ENCODE results near the gene MPV17. TPM values are rescaled to one million over a fixed set of nuclear protein-coding genes. Genes with fewer than 3 reads are reported as not detected.

Gene MPV17
- polyA plus RNA-seq, 2 of the 4 experiments (the other 2 are of a cell fraction): 67.7 to 130 TPM

DNA sequence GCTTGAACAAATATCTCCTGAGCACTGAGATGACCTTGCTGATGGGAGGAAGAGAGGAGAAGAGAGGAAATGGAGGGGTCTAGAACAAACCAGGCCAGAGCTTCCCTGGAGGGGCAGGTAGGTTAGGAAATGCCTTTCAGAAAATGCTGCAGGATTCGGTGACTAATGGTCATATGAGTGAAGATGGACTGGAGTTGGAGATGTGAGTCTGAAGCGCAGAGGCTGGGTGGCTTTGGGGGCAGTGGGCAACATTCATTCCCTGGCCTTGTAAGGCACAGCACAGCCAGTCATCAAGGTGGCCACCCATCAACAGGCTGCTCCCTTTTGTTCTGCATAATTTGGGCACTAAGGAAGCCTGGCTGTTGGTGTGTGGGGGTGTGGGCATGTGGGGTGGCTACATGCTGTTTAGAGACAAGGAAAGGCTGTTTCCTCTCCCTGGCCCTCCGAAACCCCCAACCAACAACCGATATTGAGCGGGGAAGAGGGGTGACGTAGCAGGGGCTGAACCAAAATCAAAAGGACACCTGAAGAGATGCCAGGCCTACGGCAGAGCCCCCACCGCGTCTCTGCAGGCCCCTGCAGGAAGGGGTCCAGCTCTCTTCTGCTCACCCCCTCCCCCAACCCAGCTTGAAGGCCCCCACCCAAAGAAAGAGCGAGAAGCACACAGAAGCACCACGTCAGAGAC is 61.5 kb downstream of the MPV17 start:
- H3K4me1 ChIP-seq: peaks cover 21% of the 10 kb centered on the region
- TF ChIP-seq E2F6 (IDR thresholded peaks at IDR 0.05; ENCODE audit: borderline replicate concordance, low read depth) (no peak), TP53 (CRISPR knock-in tag; IDR thresholded peaks at IDR 0.05) (no peak), NPAS2 (CRISPR knock-in tag; IDR thresholded peaks at IDR 0.05; ENCODE audit: borderline replicate concordance) (no peak), KDM5A (IDR thresholded peaks at IDR 0.05) (no peak), RCOR1 (IDR thresholded peaks at IDR 0.05; ENCODE audit: low read depth, low read length) (no peak), EHMT2 (IDR thresholded peaks at IDR 0.05; ENCODE audit: low read depth) (no peak), NR3C1 (IDR thresholded peaks at IDR 0.05) (no peak), BHLHE40 (IDR thresholded peaks at IDR 0.05; ENCODE audit: low read depth, low read length) (no peak), NFE2L2 (conservative IDR thresholded peaks at IDR 0.05; ENCODE audit: low read length) (no peak), POLR2A (IDR thresholded peaks at IDR 0.05; ENCODE audit: low read length) (no peak), MYC (IDR thresholded peaks at IDR 0.05; ENCODE audit: borderline replicate concordance, low read length) (no peak), MAZ (IDR thresholded peaks at IDR 0.05; ENCODE audit: borderline replicate concordance, low read depth, low read length) (no peak), MAFK (IDR thresholded peaks at IDR 0.05; ENCODE audit: partially characterized antibody) (no peak), TFCP2L1 (CRISPR knock-in tag; IDR thresholded peaks at IDR 0.05) (no peak), ELK1 (IDR thresholded peaks at IDR 0.05; ENCODE audit: low read depth, low read length) (no peak)
- TF ChIP-seq, protein P1, sequence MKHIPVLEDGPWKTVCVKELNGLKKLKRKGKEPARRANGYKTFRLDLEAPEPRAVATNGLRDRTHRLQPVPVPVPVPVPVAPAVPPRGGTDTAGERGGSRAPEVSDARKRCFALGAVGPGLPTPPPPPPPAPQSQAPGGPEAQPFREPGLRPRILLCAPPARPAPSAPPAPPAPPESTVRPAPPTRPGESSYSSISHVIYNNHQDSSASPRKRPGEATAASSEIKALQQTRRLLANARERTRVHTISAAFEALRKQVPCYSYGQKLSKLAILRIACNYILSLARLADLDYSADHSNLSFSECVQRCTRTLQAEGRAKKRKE (CRISPR knock-in tag; IDR thresholded peaks at IDR 0.05; ENCODE audit: low read depth): no peak
- TF ChIP-seq, protein P2, sequence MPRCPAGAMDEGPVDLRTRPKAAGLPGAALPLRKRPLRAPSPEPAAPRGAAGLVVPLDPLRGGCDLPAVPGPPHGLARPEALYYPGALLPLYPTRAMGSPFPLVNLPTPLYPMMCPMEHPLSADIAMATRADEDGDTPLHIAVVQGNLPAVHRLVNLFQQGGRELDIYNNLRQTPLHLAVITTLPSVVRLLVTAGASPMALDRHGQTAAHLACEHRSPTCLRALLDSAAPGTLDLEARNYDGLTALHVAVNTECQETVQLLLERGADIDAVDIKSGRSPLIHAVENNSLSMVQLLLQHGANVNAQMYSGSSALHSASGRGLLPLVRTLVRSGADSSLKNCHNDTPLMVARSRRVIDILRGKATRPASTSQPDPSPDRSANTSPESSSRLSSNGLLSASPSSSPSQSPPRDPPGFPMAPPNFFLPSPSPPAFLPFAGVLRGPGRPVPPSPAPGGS (IDR thresholded peaks at IDR 0.05): no peak
- TF ChIP-seq, protein P3, sequence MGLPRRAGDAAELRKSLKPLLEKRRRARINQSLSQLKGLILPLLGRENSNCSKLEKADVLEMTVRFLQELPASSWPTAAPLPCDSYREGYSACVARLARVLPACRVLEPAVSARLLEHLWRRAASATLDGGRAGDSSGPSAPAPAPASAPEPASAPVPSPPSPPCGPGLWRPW (IDR thresholded peaks at IDR 0.05): no peak

More for the DNA sequence above, 61.5 kb downstream of the MPV17 start:
- Histone ChIP-seq H3K4me3 (no peak overlapping the region), H3K27ac (no peak overlapping the region), H3K4me2 (no peak overlapping the region), H3K9me3 (no peaks in the 10 kb centered on the region)
- FAIRE-seq (no peak), ATAC-seq (no peak), DNase-seq (ENCODE audit: low read depth in 1 of 2, low spot score in 1 of 2) (no peak)
- ChIA-PET POLR2A (no interaction called here), CTCF (interaction anchor here (1.2 to 14.1 kb wide), 7 partner anchors 10 to 163 kb away, joined by 3 to 302 read pairs (median 22); partner anchors contain the start of genes DNAJC5G, TRIM54 and UCN)
- 88% methylated on average over 11 of the region's 11 CpGs for WGBS (ENCODE audit: missing lambda C conversion rate)

Other genes starting within 250 kb of the MPV17 start
- gene EMILIN1, start 244.5 kb downstream of the MPV17 start, polyA plus RNA-seq (2011; rRNA removed): 0.13 TPM in 2 replicates
- 0.46 to 0.51 TPM (median 0.49 TPM) in 3 replicates for gene EMILIN1, start 244.5 kb downstream of the MPV17 start, polyA plus RNA-seq (2017; fragmentation: RNase III; extraction: RNeasy Plus Mini Kit Qiagen cat#74134 plus additional on column Dnase treatment)
- 4.2 and 4.4 TPM in 2 replicates for gene KHK, start 236.3 kb downstream of the MPV17 start, polyA plus RNA-seq (2011; rRNA removed)
- 7.6 to 8.5 TPM (median 8.3 TPM) in 3 replicates for gene KHK, start 236.3 kb downstream of the MPV17 start, polyA plus RNA-seq (2017; fragmentation: RNase III; extraction: RNeasy Plus Mini Kit Qiagen cat#74134 plus additional on column Dnase treatment)
- 5.8 and 6.6 TPM in 2 replicates for gene CGREF1, start 204.0 kb downstream of the MPV17 start, polyA plus RNA-seq (2011; rRNA removed)
- 4.5 to 5.4 TPM (median 5.1 TPM) in 3 replicates for gene CGREF1, start 204.0 kb downstream of the MPV17 start, polyA plus RNA-seq (2017; fragmentation: RNase III; extraction: RNeasy Plus Mini Kit Qiagen cat#74134 plus additional on column Dnase treatment)
- 1.9 and 2.4 TPM in 2 replicates for gene ABHD1, start 199.3 kb downstream of the MPV17 start, polyA plus RNA-seq (2011; rRNA removed)
- 0.96 to 1.0 TPM (median 1.0 TPM) in 3 replicates for gene ABHD1, start 199.3 kb downstream of the MPV17 start, polyA plus RNA-seq (2017; fragmentation: RNase III; extraction: RNeasy Plus Mini Kit Qiagen cat#74134 plus additional on column Dnase treatment)
- 79.9 and 139 TPM in 2 replicates for gene PREB, start 188.5 kb downstream of the MPV17 start, polyA plus RNA-seq (2011; rRNA removed)
- 52.3 to 58.2 TPM (median 54.6 TPM) in 3 replicates for gene PREB, start 188.5 kb downstream of the MPV17 start, polyA plus RNA-seq (2017; fragmentation: RNase III; extraction: RNeasy Plus Mini Kit Qiagen cat#74134 plus additional on column Dnase treatment)
- gene PRR30, start 183.7 kb downstream of the MPV17 start, polyA plus RNA-seq (2011; rRNA removed): not detected in 2 replicates
- gene PRR30, start 183.7 kb downstream of the MPV17 start, polyA plus RNA-seq (2017; fragmentation: RNase III; extraction: RNeasy Plus Mini Kit Qiagen cat#74134 plus additional on column Dnase treatment): not detected in 3 replicates
- gene TCF23, start 174.1 kb downstream of the MPV17 start, polyA plus RNA-seq (2011; rRNA removed): not detected in 2 replicates
- not detected in 3 replicates for gene TCF23, start 174.1 kb downstream of the MPV17 start, polyA plus RNA-seq (2017; fragmentation: RNase III; extraction: RNeasy Plus Mini Kit Qiagen cat#74134 plus additional on column Dnase treatment)
- gene ATRAID, start 111.1 kb downstream of the MPV17 start, polyA plus RNA-seq (2011; rRNA removed): 346 and 429 TPM in 2 replicates
- gene ATRAID, start 111.1 kb downstream of the MPV17 start, polyA plus RNA-seq (2017; fragmentation: RNase III; extraction: RNeasy Plus Mini Kit Qiagen cat#74134 plus additional on column Dnase treatment): 166 to 176 TPM (median 172 TPM) in 3 replicates
- 86.7 and 104 TPM in 2 replicates for gene SLC5A6, start 110.8 kb downstream of the MPV17 start, polyA plus RNA-seq (2011; rRNA removed)
- gene SLC5A6, start 110.8 kb downstream of the MPV17 start, polyA plus RNA-seq (2017; fragmentation: RNase III; extraction: RNeasy Plus Mini Kit Qiagen cat#74134 plus additional on column Dnase treatment): 77.2 to 86.6 TPM (median 82.7 TPM) in 3 replicates
- gene CAD, start 105.7 kb downstream of the MPV17 start, polyA plus RNA-seq (2011; rRNA removed): 50.5 and 61.8 TPM in 2 replicates
- 69.3 to 71.2 TPM (median 70.2 TPM) in 3 replicates for gene CAD, start 105.7 kb downstream of the MPV17 start, polyA plus RNA-seq (2017; fragmentation: RNase III; extraction: RNeasy Plus Mini Kit Qiagen cat#74134 plus additional on column Dnase treatment)
- gene SLC30A3, start 60.0 kb downstream of the MPV17 start, polyA plus RNA-seq (2011; rRNA removed): 0.90 and 0.97 TPM in 2 replicates
- gene SLC30A3, start 60.0 kb downstream of the MPV17 start, polyA plus RNA-seq (2017; fragmentation: RNase III; extraction: RNeasy Plus Mini Kit Qiagen cat#74134 plus additional on column Dnase treatment): 1.6 to 1.9 TPM (median 1.7 TPM) in 3 replicates
- gene DNAJC5G, start 47.7 kb downstream of the MPV17 start, polyA plus RNA-seq (2011; rRNA removed): 0.12 TPM in 1 of 2 replicates, not detected in the other
- gene DNAJC5G, start 47.7 kb downstream of the MPV17 start, polyA plus RNA-seq (2017; fragmentation: RNase III; extraction: RNeasy Plus Mini Kit Qiagen cat#74134 plus additional on column Dnase treatment): not detected in 3 replicates
- 0.05 and 0.14 TPM in 2 replicates for gene TRIM54, start 40.7 kb downstream of the MPV17 start, polyA plus RNA-seq (2011; rRNA removed)
- gene TRIM54, start 40.7 kb downstream of the MPV17 start, polyA plus RNA-seq (2017; fragmentation: RNase III; extraction: RNeasy Plus Mini Kit Qiagen cat#74134 plus additional on column Dnase treatment): 0.07 to 0.13 TPM (median 0.11 TPM) in 3 replicates
- gene UCN, start 14.7 kb downstream of the MPV17 start, polyA plus RNA-seq (2011; rRNA removed): 1.0 TPM in 2 replicates
- gene UCN, start 14.7 kb downstream of the MPV17 start, polyA plus RNA-seq (2017; fragmentation: RNase III; extraction: RNeasy Plus Mini Kit Qiagen cat#74134 plus additional on column Dnase treatment): 0.76 to 1.3 TPM (median 1.0 TPM) in 3 replicates
- gene GTF3C2, start 33.7 kb upstream of the MPV17 start, polyA plus RNA-seq (2011; rRNA removed): 101 and 130 TPM in 2 replicates
- gene GTF3C2, start 33.7 kb upstream of the MPV17 start, polyA plus RNA-seq (2017; fragmentation: RNase III; extraction: RNeasy Plus Mini Kit Qiagen cat#74134 plus additional on column Dnase treatment): 69.2 to 78.2 TPM (median 75.4 TPM) in 3 replicates
- gene EIF2B4, start 47.2 kb upstream of the MPV17 start, polyA plus RNA-seq (2011; rRNA removed): 62.8 and 90.3 TPM in 2 replicates
- 73.5 to 75.8 TPM (median 74.5 TPM) in 3 replicates for gene EIF2B4, start 47.2 kb upstream of the MPV17 start, polyA plus RNA-seq (2017; fragmentation: RNase III; extraction: RNeasy Plus Mini Kit Qiagen cat#74134 plus additional on column Dnase treatment)
- 141 and 158 TPM in 2 replicates for gene SNX17, start 47.5 kb upstream of the MPV17 start, polyA plus RNA-seq (2011; rRNA removed)
- 150 to 166 TPM (median 154 TPM) in 3 replicates for gene SNX17, start 47.5 kb upstream of the MPV17 start, polyA plus RNA-seq (2017; fragmentation: RNase III; extraction: RNeasy Plus Mini Kit Qiagen cat#74134 plus additional on column Dnase treatment)
- 9.9 and 10.8 TPM in 2 replicates for gene ZNF513, start 57.6 kb upstream of the MPV17 start, polyA plus RNA-seq (2011; rRNA removed)
- 13.1 to 22.7 TPM (median 22.1 TPM) in 3 replicates for gene ZNF513, start 57.6 kb upstream of the MPV17 start, polyA plus RNA-seq (2017; fragmentation: RNase III; extraction: RNeasy Plus Mini Kit Qiagen cat#74134 plus additional on column Dnase treatment)
- 123 and 129 TPM in 2 replicates for gene PPM1G, start 86.5 kb upstream of the MPV17 start, polyA plus RNA-seq (2011; rRNA removed)
- gene PPM1G, start 86.5 kb upstream of the MPV17 start, polyA plus RNA-seq (2017; fragmentation: RNase III; extraction: RNeasy Plus Mini Kit Qiagen cat#74134 plus additional on column Dnase treatment): 222 to 230 TPM (median 230 TPM) in 3 replicates
- gene NRBP1, start 105.5 kb upstream of the MPV17 start, polyA plus RNA-seq (2011; rRNA removed): 229 and 231 TPM in 2 replicates
- 126 to 140 TPM (median 138 TPM) in 3 replicates for gene NRBP1, start 105.5 kb upstream of the MPV17 start, polyA plus RNA-seq (2017; fragmentation: RNase III; extraction: RNeasy Plus Mini Kit Qiagen cat#74134 plus additional on column Dnase treatment)
- gene KRTCAP3, start 119.3 kb upstream of the MPV17 start, polyA plus RNA-seq (2011; rRNA removed): 1.2 and 1.3 TPM in 2 replicates
- gene KRTCAP3, start 119.3 kb upstream of the MPV17 start, polyA plus RNA-seq (2017; fragmentation: RNase III; extraction: RNeasy Plus Mini Kit Qiagen cat#74134 plus additional on column Dnase treatment): 0.68 to 0.92 TPM (median 0.79 TPM) in 3 replicates
- gene IFT172, start 166.6 kb upstream of the MPV17 start, polyA plus RNA-seq (2011; rRNA removed): 21.6 and 24.1 TPM in 2 replicates
- 12.9 to 16.3 TPM (median 14.0 TPM) in 3 replicates for gene IFT172, start 166.6 kb upstream of the MPV17 start, polyA plus RNA-seq (2017; fragmentation: RNase III; extraction: RNeasy Plus Mini Kit Qiagen cat#74134 plus additional on column Dnase treatment)
- gene FNDC4, start 172.1 kb upstream of the MPV17 start, polyA plus RNA-seq (2011; rRNA removed): 1.5 TPM in 2 replicates
- gene FNDC4, start 172.1 kb upstream of the MPV17 start, polyA plus RNA-seq (2017; fragmentation: RNase III; extraction: RNeasy Plus Mini Kit Qiagen cat#74134 plus additional on column Dnase treatment): 1.6 to 2.3 TPM (median 1.8 TPM) in 3 replicates
- 0.48 and 0.65 TPM in 2 replicates for gene GCKR, start 173.7 kb upstream of the MPV17 start, polyA plus RNA-seq (2011; rRNA removed)
- 0.10 to 0.30 TPM (median 0.25 TPM) in 3 replicates for gene GCKR, start 173.7 kb upstream of the MPV17 start, polyA plus RNA-seq (2017; fragmentation: RNase III; extraction: RNeasy Plus Mini Kit Qiagen cat#74134 plus additional on column Dnase treatment)